ENCODE data around the gene MRPS16.

Gene MRPS16

DNA sequence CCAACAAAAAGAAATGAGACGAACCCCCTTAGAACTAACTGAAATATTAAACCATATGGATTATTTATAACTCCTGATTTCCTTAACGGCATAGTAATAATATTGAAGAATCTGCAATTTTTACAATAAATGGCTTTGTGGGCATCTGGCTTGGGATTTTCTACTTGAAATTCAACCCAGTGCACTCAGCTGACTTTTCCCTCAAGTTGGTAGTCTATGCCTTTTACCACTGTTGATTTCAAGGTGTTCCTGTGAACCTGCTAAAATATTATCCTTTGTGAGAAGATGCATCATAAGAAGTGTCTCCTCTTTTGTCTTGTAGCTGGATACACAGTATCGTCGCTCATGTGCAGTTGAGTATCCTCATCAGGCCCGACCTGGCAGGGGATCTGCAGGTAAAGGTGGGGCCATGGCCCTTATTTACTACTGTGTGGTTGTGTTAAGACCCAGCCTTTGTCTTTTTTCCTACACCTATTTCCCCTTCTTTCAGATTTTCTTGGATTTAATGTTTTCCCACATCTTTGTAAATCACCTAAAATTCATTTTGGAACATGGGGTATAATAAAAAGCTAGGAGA lies 13.4 kb downstream of the MRPS16 start:
- no peak for DNase-seq

DNA sequence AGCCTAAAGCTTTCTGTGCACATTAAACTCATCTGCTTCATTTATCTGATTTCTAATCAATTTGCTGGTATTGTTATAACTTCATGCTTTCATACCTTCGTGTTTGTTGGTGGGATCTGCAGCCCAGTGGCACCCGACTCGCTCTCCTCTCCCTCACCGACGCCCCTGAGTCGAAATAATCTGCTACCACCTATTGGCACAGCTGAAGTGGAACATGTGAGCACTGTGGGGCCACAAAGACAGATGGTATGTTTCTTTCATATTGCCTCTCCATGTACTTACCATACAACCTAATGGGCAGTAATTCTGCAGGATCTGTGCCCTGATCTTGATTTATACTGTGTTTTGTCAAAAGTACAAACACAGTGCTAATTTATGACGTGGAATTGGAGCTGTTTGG lies 17.7 kb downstream of the MRPS16 start:
- DNase-seq: no peak

DNA sequence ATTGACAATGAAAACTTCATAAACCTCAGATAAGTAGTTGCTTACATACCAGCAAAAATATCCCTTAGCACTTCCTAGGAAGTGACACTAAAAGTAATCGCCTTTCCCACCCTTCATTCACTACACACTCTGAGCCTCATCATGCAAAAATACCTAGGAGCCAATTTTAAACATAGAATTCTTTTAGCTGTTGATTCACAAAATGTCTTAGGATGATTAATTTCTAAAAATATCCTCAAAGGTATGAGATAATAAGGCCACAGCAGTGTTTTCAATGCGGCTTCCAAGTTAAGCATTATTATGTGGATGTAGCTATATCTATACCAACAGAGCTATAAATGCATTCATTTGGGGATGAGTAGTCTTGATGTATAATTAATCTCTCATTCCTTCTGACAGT lies 18.6 kb downstream of the MRPS16 start:
- no peak for DNase-seq

DNA sequence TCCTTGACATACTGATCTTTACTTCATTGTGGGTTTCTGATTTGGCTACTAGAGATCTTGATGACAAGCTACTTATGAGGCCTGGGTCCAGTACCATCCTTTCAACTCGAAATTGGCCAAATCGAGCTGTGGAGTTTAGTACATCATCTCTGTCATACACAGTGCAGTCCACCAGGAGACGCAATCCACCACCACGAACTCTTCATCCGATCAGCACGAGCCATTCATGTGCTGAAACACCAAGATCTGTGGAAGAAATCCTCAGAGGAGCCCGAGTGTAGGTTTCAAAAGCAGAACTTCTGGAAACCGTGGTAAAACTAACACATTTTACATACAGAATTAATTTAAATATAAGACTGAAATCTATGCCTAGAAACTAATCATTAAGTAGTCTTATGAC lies 19.6 kb downstream of the MRPS16 start:
- no peak for DNase-seq

DNA sequence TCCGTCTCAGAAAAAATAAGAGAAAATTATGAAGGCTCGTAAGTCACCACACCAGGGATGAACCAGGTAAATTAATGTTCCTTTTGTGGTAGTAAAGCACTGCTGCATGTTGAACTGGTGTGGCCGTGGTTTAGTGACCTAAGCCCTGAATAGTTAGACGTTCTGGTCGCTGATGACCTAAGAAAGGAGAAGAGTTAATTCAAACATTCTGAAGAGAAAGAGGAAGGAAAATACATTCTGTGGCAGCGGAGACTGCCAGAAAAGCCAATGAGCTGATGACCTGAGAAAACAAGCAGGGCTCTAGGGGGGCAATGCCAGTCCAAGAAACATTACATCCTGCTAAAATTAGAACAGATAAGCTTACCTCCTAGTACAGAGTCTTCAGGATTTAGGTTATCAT lies 22.9 kb downstream of the MRPS16 start:
- DNase-seq: no peak

DNA sequence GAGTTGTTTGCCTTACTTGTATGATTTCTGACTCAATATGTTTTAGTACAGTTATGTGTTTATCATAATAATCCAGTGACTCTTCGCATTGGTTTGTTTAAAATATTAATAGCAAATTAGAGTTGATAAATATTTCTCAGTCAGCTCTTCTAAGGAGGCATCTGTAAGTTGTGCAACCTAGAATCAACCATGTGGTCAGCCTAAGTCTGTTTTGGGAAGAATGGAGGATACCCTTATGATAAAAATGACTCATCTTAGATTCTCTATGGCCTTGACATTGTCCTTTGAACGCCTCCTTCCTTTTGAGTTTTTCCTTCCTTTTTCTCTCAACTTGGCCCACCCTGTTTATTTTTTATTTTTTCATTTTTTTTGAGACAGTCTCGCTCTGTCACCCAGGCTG lies 24.2 kb downstream of the MRPS16 start:
- no peak for DNase-seq

DNA sequence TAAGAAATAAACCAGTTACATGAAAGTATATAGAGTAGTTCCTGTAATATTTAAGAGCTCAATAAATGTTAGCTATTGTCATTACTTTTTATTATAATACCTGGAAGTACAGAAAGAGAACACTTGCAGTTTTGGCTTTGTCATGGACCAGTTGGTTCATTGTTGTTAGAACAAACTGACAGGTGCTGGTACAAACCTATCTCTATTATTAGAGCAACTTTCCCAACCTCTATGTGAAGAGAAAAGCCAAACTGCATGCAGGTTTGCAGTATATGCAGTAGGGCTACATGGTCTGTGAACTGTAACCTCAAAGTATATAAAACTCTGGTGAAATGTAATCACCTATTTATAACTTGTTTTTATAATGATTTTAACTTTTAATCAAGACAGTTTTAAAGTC lies 25.8 kb downstream of the MRPS16 start:
- no peak for DNase-seq

DNA sequence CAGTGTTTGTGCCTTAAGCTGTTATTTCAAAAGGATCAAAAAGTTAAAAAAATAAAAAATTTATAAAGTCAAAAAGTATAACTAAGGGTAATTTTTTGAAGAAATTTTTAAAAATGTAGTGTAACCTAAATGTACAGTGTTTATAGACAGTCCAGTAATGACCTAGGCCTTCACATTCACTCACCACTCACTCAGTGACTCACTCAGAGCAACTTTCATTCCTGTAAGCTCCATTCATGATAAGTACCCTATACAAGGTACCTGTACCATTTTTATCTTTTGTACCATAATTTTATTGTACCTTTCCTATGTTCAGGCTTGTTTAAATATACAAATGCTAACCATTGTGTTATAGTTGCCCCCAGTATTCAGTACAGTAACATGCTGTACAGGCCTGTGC lies 26.9 kb downstream of the MRPS16 start:
- no peak for DNase-seq

DNA sequence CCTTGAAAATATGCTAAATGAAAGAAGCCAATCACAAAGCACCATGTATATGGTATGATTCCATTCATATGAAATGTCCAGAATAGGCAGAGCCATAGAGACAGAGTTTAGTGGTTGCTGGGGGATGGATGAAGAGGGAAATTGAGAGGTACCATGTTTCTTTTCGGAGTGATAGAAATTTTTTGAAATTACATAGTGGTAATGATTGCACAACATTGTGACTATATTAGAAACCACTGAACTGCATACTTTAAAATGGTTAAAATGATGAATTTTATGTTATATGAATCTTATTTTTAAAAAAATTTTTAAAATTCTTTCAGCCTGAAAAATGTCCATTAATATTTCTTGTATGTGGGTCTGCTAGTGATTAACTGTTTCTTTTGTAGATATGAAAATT lies 31.5 kb downstream of the MRPS16 start:
- no peak for DNase-seq

DNA sequence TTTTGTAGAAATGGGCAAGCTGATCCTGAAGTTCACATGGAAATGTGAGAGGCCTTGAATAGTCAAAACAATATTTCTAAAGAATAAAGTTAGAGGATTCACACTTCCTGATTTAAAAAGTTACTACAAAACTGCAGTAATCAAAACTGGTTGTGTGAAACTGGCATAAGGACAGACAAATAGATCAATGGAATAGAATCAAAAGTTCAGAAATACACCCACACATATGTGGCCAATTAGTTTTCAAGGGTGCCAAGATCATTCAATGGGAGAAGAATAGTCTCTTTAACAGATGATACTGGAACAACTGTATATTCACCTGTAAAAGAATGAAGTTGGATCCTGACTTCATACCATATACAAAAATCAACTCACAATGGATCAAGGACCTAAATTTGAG lies 33.1 kb downstream of the MRPS16 start:
- no peak for DNase-seq

DNA sequence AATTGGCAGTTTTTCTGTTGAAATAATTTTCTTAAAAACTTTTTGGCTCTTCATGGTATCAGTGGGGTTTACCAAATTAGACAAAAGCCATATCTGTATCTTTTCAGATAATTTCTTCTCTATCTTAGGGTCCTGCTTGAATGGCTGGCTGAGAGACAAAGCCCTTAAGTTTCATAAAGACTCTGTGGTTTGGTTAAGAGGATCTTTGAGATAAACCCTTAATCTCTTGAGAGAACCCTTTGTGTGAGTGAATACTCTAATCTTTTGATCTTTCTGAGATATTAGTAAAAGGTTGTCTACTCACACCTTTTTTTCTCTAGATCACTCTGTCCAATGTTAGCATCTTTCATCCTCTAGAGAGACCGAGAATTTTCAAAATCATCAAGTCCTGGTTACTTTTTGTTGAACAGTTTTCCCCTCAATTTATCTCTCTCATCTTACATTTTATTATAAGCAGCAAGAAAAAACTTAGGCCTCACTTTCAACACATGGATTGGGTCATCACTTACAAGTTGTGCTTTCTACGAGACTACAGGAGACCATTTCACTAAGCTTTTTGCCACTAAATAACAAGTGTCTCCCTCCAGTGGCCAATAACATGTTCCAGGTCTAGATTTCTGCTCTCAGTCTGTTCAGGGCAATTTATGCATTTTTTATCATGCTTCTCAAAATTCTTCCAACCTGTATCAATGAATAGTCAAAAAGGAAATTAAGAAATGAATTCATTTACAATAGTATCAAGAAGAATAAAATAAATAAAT lies 33.8 kb downstream of the MRPS16 start:
- no peak for DNase-seq

DNA sequence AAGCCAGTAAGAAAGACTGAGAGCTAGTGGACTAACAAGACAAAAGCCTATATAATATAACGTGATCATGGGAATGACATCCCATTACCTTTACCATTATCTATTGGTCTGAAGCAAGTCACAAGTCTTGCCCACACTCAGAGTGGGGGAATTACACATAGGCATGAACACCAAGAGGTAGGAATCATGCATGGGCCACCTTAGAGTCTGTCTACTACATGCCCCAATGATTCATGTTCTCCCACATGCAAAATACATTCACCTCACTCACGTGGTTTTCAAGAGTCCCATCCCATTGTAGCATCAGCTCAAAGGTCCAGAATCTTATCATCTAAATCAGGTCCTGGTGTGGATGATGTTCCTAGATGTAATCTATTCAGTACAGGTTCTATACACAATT lies 34.8 kb downstream of the MRPS16 start:
- no peak for DNase-seq

DNA sequence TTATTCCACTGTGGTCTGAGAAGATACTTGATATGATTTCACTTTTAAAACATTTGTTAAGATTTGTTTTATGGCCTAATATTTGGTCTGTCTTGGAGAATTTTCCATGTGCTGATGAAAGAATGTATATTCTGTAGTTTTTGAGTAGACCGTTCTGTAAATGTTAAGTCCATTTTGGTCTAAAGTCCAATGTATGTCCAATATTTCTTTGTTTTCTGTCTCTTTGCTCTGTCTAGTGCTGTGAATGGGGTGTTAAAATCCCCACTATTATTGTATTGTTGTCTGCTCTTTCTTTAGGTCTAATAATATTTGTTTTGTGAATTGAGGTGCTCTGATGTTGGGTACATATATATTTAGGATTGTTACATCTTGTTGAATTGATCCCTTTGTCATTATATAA lies 36.7 kb downstream of the MRPS16 start:
- DNase-seq: no peak

DNA sequence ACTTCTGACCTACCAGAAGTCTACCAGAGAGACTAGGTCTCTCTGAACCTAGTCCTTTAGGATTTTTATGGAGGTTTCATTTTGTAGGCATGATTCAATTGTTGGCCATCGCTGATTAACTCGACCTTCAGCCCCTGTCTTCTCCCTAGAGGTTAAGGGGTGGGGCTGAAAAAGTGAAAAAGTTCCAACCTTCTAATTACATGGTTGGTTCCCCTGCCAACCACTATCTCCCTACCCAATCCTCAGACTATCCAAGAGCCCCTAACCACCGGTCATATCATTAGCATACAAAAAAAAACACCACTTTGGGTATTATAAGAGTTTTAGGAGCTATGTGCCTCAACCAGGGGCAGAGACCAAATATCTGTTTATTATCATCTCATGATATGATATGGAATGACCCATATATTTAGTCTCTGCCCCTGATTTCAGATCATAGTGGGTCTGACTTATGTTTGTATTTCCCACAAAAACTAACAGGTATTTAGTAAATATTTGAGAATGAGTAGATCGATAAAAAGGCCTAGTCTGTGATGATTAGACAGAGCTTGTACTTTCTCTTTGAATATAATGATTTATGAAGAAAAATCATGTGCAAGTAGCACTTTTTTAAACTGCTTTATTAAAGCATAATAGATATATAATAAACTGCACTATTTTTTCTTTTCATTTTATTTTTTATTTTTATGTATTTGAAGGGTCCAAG lies 41.2 kb downstream of the MRPS16 start:
- DNase-seq: no peak

DNA sequence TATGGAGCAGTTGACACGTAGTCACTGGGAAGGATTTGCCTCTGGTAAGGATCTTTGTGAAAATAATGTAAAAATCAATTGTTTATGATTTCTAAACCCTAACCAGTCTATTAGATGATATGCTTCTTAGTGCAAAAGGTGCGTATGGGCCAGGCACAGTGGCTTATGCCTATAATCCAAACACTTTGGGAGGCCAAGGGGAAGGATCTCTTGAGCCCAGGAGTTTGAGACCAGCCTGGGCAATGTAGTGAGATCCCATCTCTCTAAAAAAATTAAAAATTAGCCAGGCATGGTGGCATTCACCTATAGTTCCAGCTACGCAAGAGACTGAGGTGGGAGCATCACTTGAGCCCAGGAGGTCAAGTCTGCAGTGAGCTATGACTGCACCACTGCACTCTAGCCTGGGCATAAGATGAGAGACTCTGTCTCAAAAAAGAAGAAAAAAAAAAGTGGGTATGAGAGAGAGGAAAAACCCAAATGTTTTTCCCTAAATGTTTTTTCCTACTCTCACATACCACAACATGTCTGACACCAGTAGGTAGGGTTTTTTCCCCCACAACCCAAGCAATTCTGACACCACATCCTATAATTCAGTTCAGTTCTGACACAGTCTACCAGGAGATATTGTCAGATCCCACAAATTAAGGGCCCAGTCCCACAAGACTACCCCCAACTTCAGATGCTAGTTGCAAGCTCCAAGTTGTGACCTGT lies 41.9 kb downstream of the MRPS16 start:
- DNase-seq: no peak

DNA sequence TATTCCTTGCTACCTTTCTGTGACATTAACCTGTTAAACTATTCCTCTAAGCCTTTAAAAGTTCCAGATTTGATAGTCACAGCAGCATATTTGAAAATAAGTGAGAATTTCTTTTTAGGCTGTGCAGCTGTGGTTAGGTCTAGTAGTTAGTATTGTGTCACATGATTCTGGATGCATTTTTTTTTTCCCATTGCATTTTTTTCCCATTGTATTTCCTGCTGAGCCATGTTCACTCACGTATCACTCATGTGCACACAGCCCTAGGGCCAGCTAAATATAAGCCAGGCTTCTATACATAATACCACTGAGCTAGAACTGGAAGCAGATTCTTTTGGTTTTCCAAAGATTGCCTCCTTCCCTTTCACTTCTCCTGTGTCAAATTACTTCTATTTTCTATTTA lies 42.7 kb downstream of the MRPS16 start:
- no peak for DNase-seq

DNA sequence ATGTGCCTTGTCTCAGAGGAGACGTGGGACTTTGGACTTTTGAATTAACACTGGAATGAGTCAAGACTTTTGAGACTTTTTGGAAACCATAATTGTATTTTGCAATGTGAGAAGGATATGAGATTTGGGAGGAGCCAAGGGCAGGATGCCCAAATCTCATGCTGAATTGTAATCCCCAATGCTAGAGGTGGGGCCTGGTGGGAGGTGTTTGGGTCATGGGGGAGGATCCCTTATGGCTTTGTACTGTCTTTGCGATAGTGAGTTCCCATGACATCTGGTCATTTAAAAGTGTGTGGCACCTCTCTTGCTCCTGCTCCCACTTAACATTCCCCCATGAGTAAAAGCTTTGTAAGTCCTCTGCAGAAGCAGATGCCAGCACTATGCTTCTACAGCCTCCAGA lies 44.6 kb downstream of the MRPS16 start:
- no peak for DNase-seq

DNA sequence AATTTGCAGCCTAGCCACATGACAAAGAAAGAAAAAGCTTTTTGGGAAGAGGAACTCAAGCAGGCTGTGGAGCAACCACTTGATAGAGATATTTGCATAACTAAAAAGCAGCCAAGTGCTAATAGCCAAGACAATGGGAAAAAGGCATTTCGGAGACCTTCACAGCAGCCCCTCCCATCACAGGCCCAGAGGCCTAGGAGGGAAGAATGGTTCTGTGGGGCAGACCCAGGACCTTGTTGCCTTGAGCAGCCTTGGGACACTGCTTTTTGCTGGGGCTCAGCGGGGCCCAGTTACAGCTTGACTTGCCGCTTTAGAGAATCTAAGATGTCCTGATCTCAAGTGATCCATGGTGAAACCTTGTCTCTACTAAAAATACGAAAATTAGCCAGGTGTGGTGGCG lies 46.1 kb downstream of the MRPS16 start:
- no peak for DNase-seq

DNA sequence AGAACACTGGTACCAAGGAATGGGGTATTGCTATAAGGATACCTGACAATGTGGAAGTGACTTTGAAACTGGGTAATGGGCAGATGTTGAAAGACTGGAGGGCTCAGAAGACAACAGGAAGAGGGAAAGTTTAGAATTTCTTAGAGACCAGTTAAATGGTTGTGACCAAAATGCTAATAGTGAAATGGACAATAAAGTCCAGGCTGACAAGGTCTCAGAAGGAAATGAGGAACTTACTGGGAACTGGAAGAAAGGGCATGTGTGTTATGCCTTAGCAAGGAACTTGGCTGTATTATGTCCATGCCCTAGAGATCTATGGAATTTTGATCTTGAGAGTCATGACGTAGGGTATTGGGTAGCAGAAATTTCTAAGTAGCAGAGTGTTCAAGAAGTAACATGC lies 46.6 kb downstream of the MRPS16 start:
- DNase-seq: no peak

DNA sequence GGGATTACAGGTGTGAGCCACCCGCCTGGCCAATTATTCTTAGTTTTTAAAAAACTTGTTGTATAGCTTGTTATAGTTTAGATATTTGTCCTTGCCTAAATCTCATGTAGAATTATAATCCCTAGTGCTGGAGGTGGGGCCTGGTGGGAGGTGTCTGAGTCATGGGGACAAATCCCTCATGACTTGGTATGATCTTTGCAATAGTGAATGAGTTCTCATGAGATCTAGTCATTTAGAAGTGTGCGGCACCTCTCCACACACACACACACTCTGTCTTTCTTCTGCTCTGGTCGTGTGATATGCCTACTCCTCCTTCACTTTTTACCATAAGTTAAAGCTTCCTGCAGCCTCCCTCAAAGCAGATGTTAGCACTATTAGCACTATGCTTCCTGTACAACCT lies 47.4 kb downstream of the MRPS16 start:
- no peak for DNase-seq

Data from activated CD4-positive, alpha-beta T cell treated with anti-CD3 and anti-CD28 coated beads, Interleukin-2, amount 50 U/mL, for 4 hours (primary cell).